Lung (tissue), 12 donors: ENCODE data around the gene ACSM5. TPM values are rescaled to one million over a fixed set of nuclear protein-coding genes. Genes with fewer than 3 reads are reported as not detected.
"Not testable (repeated sequence)": the region's sequence is repeated elsewhere in the genome, so short reads cannot be mapped to it uniquely, and the experiment has no call there.

Source experiments
- ATAC-seq: fragments of 200-7000 bp; cut with Tn5 transposase; one replicate; pipeline ENCODE4 v1.9.1; 2020; ENCODE audit warnings: moderate number of reproducible peaks; ENCODE audit not compliant: insufficient read depth, low FRiP score
- DNase-seq, 3 donors: peaks; one replicate each; pipeline ENCODE4 v3.0.0-alpha.2; 2013 to 2017
- H3K27ac ChIP-seq, 2 donors: one replicate each; pipeline ENCODE4 v1.5.1; 2013; ENCODE audit warnings: mild to moderate bottlenecking in 2 of 2, moderate library complexity in 2 of 2, control low read depth in 1 of 2, inconsistent platforms in 1 of 2, low read depth in 1 of 2, low read length in 1 of 2
- H3K27me3 ChIP-seq, 3 donors: one replicate each; pipeline ENCODE4 v1.5.1; 2013; ENCODE audit warnings: low read length in 2 of 3; ENCODE audit not compliant: control insufficient read depth in 3 of 3, insufficient read depth in 3 of 3
- H3K36me3 ChIP-seq, 4 donors: one replicate each; pipeline ENCODE4 v1.5.1; 2013; ENCODE audit warnings: low read length in 4 of 4, mild to moderate bottlenecking in 1 of 4, moderate library complexity in 1 of 4; ENCODE audit not compliant: control insufficient read depth in 4 of 4, insufficient read depth in 4 of 4
- H3K4me1 ChIP-seq, 5 donors: one replicate each; pipeline ENCODE4 v1.5.1; 2013; ENCODE audit warnings: low read length in 5 of 5, mild to moderate bottlenecking in 2 of 5, moderate library complexity in 1 of 5; ENCODE audit not compliant: control insufficient read depth in 5 of 5, insufficient read depth in 5 of 5
- H3K4me3 ChIP-seq: one replicate; pipeline ENCODE4 v1.5.1; 2013; ENCODE audit warnings: mild to moderate bottlenecking, control low read depth, moderate library complexity
- H3K9ac ChIP-seq, 2 donors: one replicate each; pipeline ENCODE4 v1.5.1; 2013; ENCODE audit warnings: low read length in 2 of 2, control low read depth in 1 of 2; ENCODE audit not compliant: insufficient read depth in 1 of 2
- H3K9me3 ChIP-seq, 4 donors: one replicate each; pipeline ENCODE4 v1.5.1; 2013; ENCODE audit warnings: low read length in 3 of 4, mild to moderate bottlenecking in 1 of 4, moderate library complexity in 1 of 4; ENCODE audit not compliant: control insufficient read depth in 4 of 4, insufficient read depth in 3 of 4
- CTCF ChIP-seq: IDR thresholded peaks from 2 replicates; pipeline ENCODE4 v1.5.1; 2012; ENCODE audit warnings: mild to moderate bottlenecking; ENCODE audit errors: control extremely low read depth, extremely low read depth
- WGBS, 2 donors: extraction: QIAGEN DNeasy Blood & Tissue Kit; methylation state at CpG; one replicate each; pipeline ENCODE4 v1.1.7; 2013; 5-methylcytosine and 5-hydroxymethylcytosine counted together
- polyA plus RNA-seq, 2 donors: library from polyadenylated mRNA; stranded (reverse); fragments of 200-250 nt; gene quantifications; one replicate each; pipeline ENCODE4 v1.2.1, GENCODE V29; 2013
- total RNA-seq, 2 donors: library from RNA; depleted of rRNA in 1 of 2; stranded (reverse); fragments of >200 nt in 1 of 2; gene quantifications; one replicate each; pipeline ENCODE4 v1.2.1, GENCODE V29; 2014 to 2021
- donor health status: control.
- donor health status: control.
- donor health status: Bipolar disorder and iron deficiency.
- donor health status: healthy.
- donor health status: DM: yes; HTN: yes; CAD: no.

ACSM5 gene
- total and polyA plus RNA-seq, 4 donors = 0.40 to 1.4 (median 0.81) TPM

GRCh38 chr16:20404637-20405036 lies 4.7 kb upstream of the ACSM5 start, which contains the start of gene PDILT:
Gene PDILT (minus strand): TSS chr16:20404737. CDS start chr16:20399300, 5,437 bp downstream.
- Histone ChIP-seq H3K4me3 (no peak within 1 kb of the TSS), H3K36me3 (no peaks in the 10 kb centered on the region), H3K27me3 (no peaks in the 10 kb centered on the region), H3K9me3 (no peaks in the 10 kb centered on the region), H3K4me1 (no peaks in the 10 kb centered on the region), H3K27ac (no peak within 1 kb of the TSS), H3K9ac (no peak within 1 kb of the TSS)
- no peak for ATAC-seq
- no peak for DNase-seq
- TF ChIP-seq CTCF = no peak
- 92 to 97% methylated on average over 2 of the region's 2 CpGs for WGBS, 2 donors

GRCh38 chr16:20410121-20410723 lies 888 bp downstream of the ACSM5 start:
- no peak for ATAC-seq
- 76 to 85% methylated on average over 6 of the region's 6 CpGs for WGBS, 2 donors
- H3K36me3 ChIP-seq = no peaks in the 10 kb centered on the region
- H3K9ac ChIP-seq = no peak overlapping the region
- DNase-seq = no peak
- no peaks in the 10 kb centered on the region for H3K9me3 ChIP-seq
- H3K27ac ChIP-seq = no peak overlapping the region
- peaks cover 0 to 2% (median 0%) of the 10 kb centered on the region in 5 donors for H3K4me1 ChIP-seq
- no peak for TF ChIP-seq CTCF
- H3K27me3 ChIP-seq = no peaks in the 10 kb centered on the region
- H3K4me3 ChIP-seq = no peak overlapping the region

GRCh38 chr16:20411055-20411454 lies 1.7 kb downstream of the ACSM5 start:
- TF ChIP-seq CTCF = no peak
- Histone ChIP-seq H3K27me3 (no peaks in the 10 kb centered on the region), H3K4me3 (no peak overlapping the region), H3K4me1 (peaks cover 0 to 2% (median 0%) of the 10 kb centered on the region in 5 donors), H3K9me3 (no peaks in the 10 kb centered on the region), H3K9ac (no peak overlapping the region), H3K27ac (no peak overlapping the region), H3K36me3 (no peaks in the 10 kb centered on the region)
- ATAC-seq = no peak
- WGBS, 2 donors = 82 to 85% methylated on average over 2 of the region's 2 CpGs
- no peak for DNase-seq

GRCh38 chr16:20415541-20415940 lies 6.2 kb downstream of the ACSM5 start:
- no peaks in the 10 kb centered on the region for H3K4me1 ChIP-seq
- no peaks in the 10 kb centered on the region for H3K36me3 ChIP-seq
- ATAC-seq = no peak
- no peak for DNase-seq
- TF ChIP-seq CTCF = no peak
- no peak overlapping the region for H3K27ac ChIP-seq
- H3K9ac ChIP-seq = no peak overlapping the region
- no peaks in the 10 kb centered on the region for H3K9me3 ChIP-seq
- WGBS, 2 donors = 75 to 88% methylated on average over 1 of the region's 1 CpG
- no peak overlapping the region for H3K4me3 ChIP-seq
- no peaks in the 10 kb centered on the region for H3K27me3 ChIP-seq

- not testable (repeated sequence) for H3K27me3 ChIP-seq, H3K4me1 ChIP-seq, DNase-seq, ATAC-seq, H3K9me3 ChIP-seq, H3K9ac ChIP-seq, H3K36me3 ChIP-seq, H3K27ac ChIP-seq, H3K4me3 ChIP-seq
- WGBS, 2 donors = 85 to 91% methylated on average over 8 of the region's 8 CpGs
These were observed 9.8 kb downstream of the ACSM5 start for GRCh38 chr16:20419093-20419492.
